Measurements from ENCODE around the gene FHIT.

The FHIT gene

GRCh38 chr3:59709702-59710553 lies 1541.3 kb downstream of the FHIT start:
- DNase-seq, result no peak

GRCh38 chr3:59708202-59708601 lies 1543.0 kb downstream of the FHIT start:
- no peak for DNase-seq

GRCh38 chr3:59704292-59704691 lies 1547.0 kb downstream of the FHIT start:
- DNase-seq, result no peak

- DNase-seq, result no peak
Observed at GRCh38 chr3:59699648-59700320, 1551.5 kb downstream of the FHIT start.
